SK-N-SH treated with all-trans-retinoic acid at 6 μM for 48 hours (cell line): Measurements from ENCODE around the gene TAS2R41.
A peak's percentile ranks its signal among the peaks of the same experiment; 100 is the strongest.

Source experiments
- ATAC-seq: fragments of 200-7000 bp; cut with Tn5 transposase; 3 replicates; pipeline ENCODE4 v1.9.1; 2020; ENCODE audit warnings: mild to moderate bottlenecking, moderate library complexity
- BACH2 ChIP-seq: fragments of 250-450 bp; sonication (Bioruptor Pico); IDR thresholded peaks from 2 replicates; pipeline ENCODE4 v1.9.0; 2021; ENCODE audit warnings: mild to moderate bottlenecking, borderline replicate concordance
- CREB5 ChIP-seq: fragments of 250-450 bp; sonication (Bioruptor Pico); IDR thresholded peaks from 2 replicates; pipeline ENCODE4 v1.5.1; 2020; ENCODE audit warnings: low read depth, mild to moderate bottlenecking, moderate library complexity
- CSDC2 ChIP-seq: fragments of 250-450 bp; sonication (Bioruptor Pico); IDR thresholded peaks from 2 replicates; pipeline ENCODE4 v1.5.0; 2020; ENCODE audit warnings: mild to moderate bottlenecking, moderate library complexity
- ESRRG ChIP-seq: fragments of 250-450 bp; sonication (Bioruptor Pico); IDR thresholded peaks from 2 replicates; pipeline ENCODE4 v1.6.1; 2021; ENCODE audit warnings: mild to moderate bottlenecking
- GLIS3 ChIP-seq: fragments of 250-450 bp; sonication (Bioruptor Pico); IDR thresholded peaks from 2 replicates; pipeline ENCODE4 v1.5.0; 2020; ENCODE audit warnings: mild to moderate bottlenecking, moderate library complexity
- ISL1 ChIP-seq: fragments of 250-450 bp; sonication (Bioruptor Pico); IDR thresholded peaks from 2 replicates; pipeline ENCODE4 v2.1.2; 2022; ENCODE audit warnings: mild to moderate bottlenecking, moderate library complexity
- OSR1 ChIP-seq: fragments of 250-450 bp; sonication (Bioruptor Pico); IDR thresholded peaks from 2 replicates; pipeline ENCODE4 v1.8.0; 2022; ENCODE audit warnings: moderate library complexity, mild to moderate bottlenecking, inconsistent platforms
- POU6F1 ChIP-seq: fragments of 250-450 bp; sonication (Bioruptor Pico); IDR thresholded peaks from 2 replicates; pipeline ENCODE4 v1.8.0; 2021; ENCODE audit warnings: low read depth, mild to moderate bottlenecking, moderate library complexity, borderline replicate concordance
- PPARA ChIP-seq: fragments of 250-450 bp; sonication (Bioruptor Pico); IDR thresholded peaks from 2 replicates; pipeline ENCODE4 v1.5.0; 2020; ENCODE audit warnings: mild to moderate bottlenecking, borderline replicate concordance
- RARB ChIP-seq: fragments of 250-450 bp; sonication (Bioruptor Pico); IDR thresholded peaks from 2 replicates; pipeline ENCODE4 v1.8.0; 2021; ENCODE audit warnings: mild to moderate bottlenecking, moderate library complexity
- SNAI2 ChIP-seq: fragments of 250-450 bp; sonication (Bioruptor Pico); IDR thresholded peaks from 2 replicates; pipeline ENCODE4 v1.5.0; 2020; ENCODE audit warnings: mild to moderate bottlenecking, moderate library complexity
- TOX ChIP-seq: fragments of 250-450 bp; sonication (Bioruptor Pico); IDR thresholded peaks from 2 replicates; pipeline ENCODE4 v1.8.0; 2021; ENCODE audit warnings: mild to moderate bottlenecking, moderate library complexity, borderline replicate concordance
- TSHZ2 ChIP-seq: fragments of 250-450 bp; sonication (Bioruptor Pico); IDR thresholded peaks from 2 replicates; pipeline ENCODE4 v1.5.0; 2020; ENCODE audit warnings: mild to moderate bottlenecking, moderate library complexity
- ZC3H10 ChIP-seq: fragments of 250-450 bp; sonication (Bioruptor Pico); IDR thresholded peaks from 2 replicates; pipeline ENCODE4 v1.5.1; 2021; ENCODE audit warnings: mild to moderate bottlenecking, moderate library complexity
- ZFP3 ChIP-seq: fragments of 250-450 bp; sonication (Bioruptor Pico); IDR thresholded peaks from 2 replicates; pipeline ENCODE4 v1.5.0; 2020; ENCODE audit warnings: mild to moderate bottlenecking, moderate library complexity
- ZNF565 ChIP-seq: fragments of 450-650 bp; formaldehyde crosslinking; conservative IDR thresholded peaks from 2 replicates; pipeline ENCODE4 v1.5.0; 2020; ENCODE audit warnings: low read depth, mild to moderate bottlenecking, moderate library complexity

Gene TAS2R41

GRCh38 chr7:143487061-143487460 lies 9.4 kb downstream of the TAS2R41 start:
- TF ChIP-seq POU6F1 (CRISPR knock-in tag) (no peak), TSHZ2 (CRISPR knock-in tag) (no peak), CREB5 (CRISPR knock-in tag) (no peak), ISL1 (CRISPR knock-in tag) (no peak), TOX (CRISPR knock-in tag) (no peak), BACH2 (no peak), CSDC2 (CRISPR knock-in tag) (no peak), RARB (CRISPR knock-in tag) (no peak), ZC3H10 (CRISPR knock-in tag) (no peak), GLIS3 (CRISPR knock-in tag) (no peak), PPARA (CRISPR knock-in tag) (no peak), OSR1 (CRISPR knock-in tag) (no peak), ZNF565 (CRISPR knock-in tag) (no peak)
- ATAC-seq = no peak

GRCh38 chr7:143487566-143487965 lies 9.9 kb downstream of the TAS2R41 start:
- peak; percentile 41; the same call in 1 of the 2 replicates for TF ChIP-seq ZC3H10 (CRISPR knock-in tag)
- no peak for TF ChIP-seq POU6F1 (CRISPR knock-in tag)
- TF ChIP-seq, all 23 proteins: peak for 1
- ATAC-seq = peak; percentile 22

GRCh38 chr7:143490717-143491306 lies 13.1 kb downstream of the TAS2R41 start:
- ATAC-seq = peak; percentile 67
- TF ChIP-seq ZC3H10 (CRISPR knock-in tag) (0 out of 2 replicates have a peak, but pooled peaks have one; percentile 25), POU6F1 (CRISPR knock-in tag) (no peak), ESRRG (CRISPR knock-in tag) (no peak), CSDC2 (CRISPR knock-in tag) (peak; percentile 66; the same call in 1 of the 2 replicates), GLIS3 (CRISPR knock-in tag) (no peak), RARB (CRISPR knock-in tag) (no peak), ZFP3 (CRISPR knock-in tag) (0 out of 2 replicates have a peak, but pooled peaks have one; percentile 16)

GRCh38 chr7:143492043-143492471 lies 14.4 kb downstream of the TAS2R41 start:
- TF ChIP-seq SNAI2 (CRISPR knock-in tag) = peak; percentile 89
- peak; percentile 62; the same call in 1 of the 2 replicates for TF ChIP-seq TOX (CRISPR knock-in tag)
- TF ChIP-seq BACH2 = no peak
- TF ChIP-seq ZC3H10 (CRISPR knock-in tag) = no peak; the same call in 1 of the 2 replicates
- TF ChIP-seq OSR1 (CRISPR knock-in tag) = no peak
- TF ChIP-seq ISL1 (CRISPR knock-in tag) = peak; percentile 69
- TF ChIP-seq POU6F1 (CRISPR knock-in tag) = no peak
- peak; percentile 72 for ATAC-seq
